DND-41 (cell line): ENCODE results near the gene HPDL.

Source experiments
- CTCF ChIP-seq: IDR thresholded peaks from 2 replicates; pipeline ENCODE4 v1.5.1; 2012; ENCODE audit warnings: borderline replicate concordance, low read length, moderate library complexity, mild to moderate bottlenecking; ENCODE audit not compliant: poor library complexity, severe bottlenecking; ENCODE audit errors: extremely low read depth
- EZH2 ChIP-seq: IDR thresholded peaks from 3 replicates; pipeline ENCODE4 v1.6.1; 2012; ENCODE audit warnings: borderline replicate concordance, low read depth, mild to moderate bottlenecking, moderate library complexity, low read length, inconsistent platforms; ENCODE audit not compliant: severe bottlenecking

- TF ChIP-seq EZH2 (no peak), CTCF (no peak)
Measured at GRCh38 chr1:45351508-45351907, 24.8 kb downstream of the HPDL start.
